Left ventricle myocardium inferior (tissue), 1 donor: Measurements from ENCODE around the gene FSCN2. TPM values are rescaled to one million over a fixed set of nuclear protein-coding genes. Genes with fewer than 3 reads are reported as not detected.
A peak's percentile ranks its signal among the peaks of the same experiment; 100 is the strongest.

Experiments
- DNase-seq: peaks from one replicate; pipeline ENCODE4 v3.0.0-alpha.2; 2020
- H3K27ac ChIP-seq: fragments of 200-600 bp; replicated peaks from 2 replicates; pipeline ENCODE4 v1.8.0; 2021
- H3K27me3 ChIP-seq: fragments of 200-600 bp; 2 replicates; pipeline ENCODE4 v1.8.0; 2021; ENCODE audit warnings: low read depth
- H3K36me3 ChIP-seq: fragments of 200-600 bp; 2 replicates; pipeline ENCODE4 v1.8.0; 2021
- H3K4me1 ChIP-seq: fragments of 200-600 bp; 2 replicates; pipeline ENCODE4 v1.8.0; 2021
- H3K4me3 ChIP-seq: fragments of 200-600 bp; 2 replicates; pipeline ENCODE4 v1.8.0; 2021; ENCODE audit warnings: mild to moderate bottlenecking, moderate library complexity
- H3K9me3 ChIP-seq: fragments of 200-600 bp; replicated peaks from 2 replicates; pipeline ENCODE4 v1.8.0; 2021
- intact Hi-C: fragments of 100-400 bp; cut with micrococcal nuclease; formaldehyde crosslinking; loops from one replicate; pipeline ENCODE4 v1.11.0; 2022
- total RNA-seq: library from RNA; stranded (reverse); fragmentation: NEBNext Ultra II Directional; extraction: Animal tissue kit (Norgen Biotek cat#: 25700); gene quantifications from one replicate; pipeline ENCODE4 v1.2.1, GENCODE V29; 2021
- TF ChIP-seq, protein P1 (sequence below): fragments of 200-600 bp; IDR thresholded peaks from 2 replicates; pipeline ENCODE4 v1.8.0; 2021; ENCODE audit warnings: antibody characterized with exemption, mild to moderate bottlenecking, borderline replicate concordance
- donor health status: DM: no; HTN: yes; CAD: no; lungs with severe emphysema.

FSCN2 gene
- total RNA-seq, 1 donor from 2014 or later: 0.38 TPM

GRCh38 chr17:81517009-81517338 is 11.2 kb upstream of the FSCN2 start:
- Histone ChIP-seq H3K4me1 (peaks cover 74% of the 10 kb centered on the region), H3K27me3 (peaks cover 20% of the 10 kb centered on the region), H3K4me3 (peak overlapping the region; percentile 93), H3K27ac (peak overlapping the region; percentile 99), H3K9me3 (no peaks in the 10 kb centered on the region), H3K36me3 (peaks cover 10% of the 10 kb centered on the region)
- intact Hi-C loops: no loop called here
- TF ChIP-seq, protein P1, sequence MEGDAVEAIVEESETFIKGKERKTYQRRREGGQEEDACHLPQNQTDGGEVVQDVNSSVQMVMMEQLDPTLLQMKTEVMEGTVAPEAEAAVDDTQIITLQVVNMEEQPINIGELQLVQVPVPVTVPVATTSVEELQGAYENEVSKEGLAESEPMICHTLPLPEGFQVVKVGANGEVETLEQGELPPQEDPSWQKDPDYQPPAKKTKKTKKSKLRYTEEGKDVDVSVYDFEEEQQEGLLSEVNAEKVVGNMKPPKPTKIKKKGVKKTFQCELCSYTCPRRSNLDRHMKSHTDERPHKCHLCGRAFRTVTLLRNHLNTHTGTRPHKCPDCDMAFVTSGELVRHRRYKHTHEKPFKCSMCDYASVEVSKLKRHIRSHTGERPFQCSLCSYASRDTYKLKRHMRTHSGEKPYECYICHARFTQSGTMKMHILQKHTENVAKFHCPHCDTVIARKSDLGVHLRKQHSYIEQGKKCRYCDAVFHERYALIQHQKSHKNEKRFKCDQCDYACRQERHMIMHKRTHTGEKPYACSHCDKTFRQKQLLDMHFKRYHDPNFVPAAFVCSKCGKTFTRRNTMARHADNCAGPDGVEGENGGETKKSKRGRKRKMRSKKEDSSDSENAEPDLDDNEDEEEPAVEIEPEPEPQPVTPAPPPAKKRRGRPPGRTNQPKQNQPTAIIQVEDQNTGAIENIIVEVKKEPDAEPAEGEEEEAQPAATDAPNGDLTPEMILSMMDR: no peak
- no peak for DNase-seq

DNA sequence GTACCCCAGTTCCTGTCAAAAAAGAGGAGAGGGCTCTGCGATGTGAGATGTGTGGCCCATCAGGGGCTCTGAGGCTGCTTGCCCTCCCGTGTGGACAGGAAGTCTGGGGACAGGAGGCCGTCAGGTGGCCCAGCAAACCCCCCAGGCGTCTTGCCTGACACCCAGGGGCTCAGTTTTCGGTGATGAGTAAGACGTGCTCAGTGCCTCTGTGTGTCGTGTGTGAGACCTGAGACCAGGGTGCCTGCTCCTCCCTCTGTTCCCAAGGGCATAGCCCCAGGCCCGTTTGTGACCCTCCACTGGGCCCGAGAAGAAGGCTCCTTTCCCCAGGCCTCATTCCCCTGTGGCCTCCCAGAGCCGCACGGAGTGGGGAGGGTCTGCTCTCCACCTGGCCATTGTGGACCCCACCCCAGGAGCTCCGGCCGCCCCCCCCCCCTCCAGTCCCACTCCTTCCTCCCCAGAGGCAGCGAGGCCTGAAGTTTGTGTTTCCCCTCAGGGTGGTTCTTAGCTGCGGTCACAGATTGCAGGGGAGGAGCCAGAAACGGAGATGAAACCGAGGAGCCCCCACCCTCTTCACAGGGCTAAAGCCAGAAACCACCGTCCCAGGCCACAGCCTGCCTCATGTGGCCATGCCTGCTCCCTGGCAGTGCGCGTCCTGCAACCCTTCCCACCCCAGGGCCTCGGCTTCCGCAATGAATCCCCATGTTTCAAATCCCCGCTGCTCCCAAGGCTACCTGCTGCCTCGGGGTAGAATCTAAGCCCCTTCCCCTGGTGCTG is 10.7 kb upstream of the FSCN2 start:
- peaks cover 68% of the 10 kb centered on the region for H3K4me1 ChIP-seq
- H3K36me3 ChIP-seq: peaks cover 5% of the 10 kb centered on the region
- intact Hi-C loops: no loop called here
- peaks cover 23% of the 10 kb centered on the region for H3K27me3 ChIP-seq
- peak overlapping the region; percentile 93 for H3K4me3 ChIP-seq
- TF ChIP-seq, protein P1: no peak
- peak overlapping the region; percentile 99 for H3K27ac ChIP-seq
- no peak for DNase-seq
- H3K9me3 ChIP-seq: no peaks in the 10 kb centered on the region

DNA sequence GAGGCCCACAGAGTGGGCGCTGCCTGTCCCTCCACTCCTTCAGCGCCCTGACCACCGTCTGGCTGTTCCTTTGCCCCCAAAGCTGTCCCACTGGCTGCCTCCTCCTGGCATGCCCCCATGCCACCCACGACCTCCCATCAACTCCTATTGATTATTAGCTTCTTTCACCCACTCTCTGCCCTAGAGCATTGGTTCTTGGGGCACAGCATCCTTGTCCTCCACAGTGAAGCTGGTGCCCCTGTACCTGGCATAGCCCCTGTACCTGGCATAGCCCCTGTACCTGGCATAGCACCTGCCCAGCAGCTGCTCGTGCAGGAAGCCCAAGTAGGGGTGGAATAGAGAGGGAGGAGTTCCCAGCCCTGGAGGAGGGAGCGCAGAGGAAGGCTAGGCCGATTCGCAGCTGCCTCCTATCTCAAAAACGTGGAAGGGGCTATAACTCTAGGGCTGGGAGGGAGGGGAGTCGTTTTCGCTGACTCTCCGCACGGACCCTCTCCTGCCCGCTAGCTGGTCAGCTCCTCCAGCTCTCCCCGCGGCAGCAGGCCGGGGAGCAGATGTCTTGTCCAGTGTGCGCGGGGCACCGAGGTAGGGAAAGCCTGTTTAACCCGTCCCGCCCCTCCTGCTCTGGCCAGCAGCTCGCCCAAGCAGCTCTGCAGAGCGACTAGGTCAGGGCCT is 9.9 kb upstream of the FSCN2 start:
- DNase-seq: no peak
- H3K27me3 ChIP-seq: peaks cover 30% of the 10 kb centered on the region
- H3K4me3 ChIP-seq: peak overlapping the region; percentile 93
- H3K9me3 ChIP-seq: no peaks in the 10 kb centered on the region
- peaks cover 66% of the 10 kb centered on the region for H3K4me1 ChIP-seq
- TF ChIP-seq, protein P1: no peak
- peak overlapping the region; percentile 99 for H3K27ac ChIP-seq
- intact Hi-C loops: no loop called here
- H3K36me3 ChIP-seq: peaks cover 5% of the 10 kb centered on the region

- H3K4me1 ChIP-seq: peaks cover 66% of the 10 kb centered on the region
- peak; percentile 55 for DNase-seq
- peaks cover 36% of the 10 kb centered on the region for H3K27me3 ChIP-seq
- H3K36me3 ChIP-seq: peaks cover 5% of the 10 kb centered on the region
- H3K27ac ChIP-seq: peak overlapping the region; percentile 99
- intact Hi-C loops: no loop called here
- peak overlapping the region; percentile 93 for H3K4me3 ChIP-seq
- TF ChIP-seq, protein P1: no peak
- H3K9me3 ChIP-seq: no peaks in the 10 kb centered on the region
Measured at GRCh38 chr17:81518785-81519283, 9.3 kb upstream of the FSCN2 start.

- intact Hi-C loops: no loop called here
- H3K9me3 ChIP-seq: no peaks in the 10 kb centered on the region
- H3K27ac ChIP-seq: peak overlapping the region; percentile 99
- peaks cover 42% of the 10 kb centered on the region for H3K27me3 ChIP-seq
- peaks cover 5% of the 10 kb centered on the region for H3K36me3 ChIP-seq
- no peak for DNase-seq
- H3K4me3 ChIP-seq: peak overlapping the region; percentile 93
- TF ChIP-seq, protein P1: peak; percentile 56
- peaks cover 62% of the 10 kb centered on the region for H3K4me1 ChIP-seq
Measured at GRCh38 chr17:81519284-81520020, 8.7 kb upstream of the FSCN2 start.
